ENCODE results near the gene NACC2.

DNA sequence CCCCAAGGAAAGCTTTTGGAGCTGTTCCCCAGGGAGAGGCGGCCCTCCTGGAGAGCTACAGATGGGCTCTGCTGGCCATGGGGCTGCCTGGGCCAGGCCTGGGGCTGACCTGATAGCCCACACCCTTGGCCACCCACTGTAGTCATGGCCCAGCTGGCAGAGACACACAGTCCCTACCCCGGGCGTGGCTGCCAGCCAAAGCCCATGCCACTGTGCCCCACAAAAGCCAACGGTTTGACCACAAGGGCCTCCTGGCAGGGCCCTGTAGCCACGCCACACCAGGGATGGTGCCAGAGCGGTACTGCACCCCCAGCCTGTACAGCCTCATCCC lies 15.2 kb downstream of the NACC2 start:
- no peak for TF ChIP-seq EZH2 (IDR thresholded peaks at IDR 0.05; ENCODE audit: low read length, missing control alignments)
- TF ChIP-seq, protein P1, sequence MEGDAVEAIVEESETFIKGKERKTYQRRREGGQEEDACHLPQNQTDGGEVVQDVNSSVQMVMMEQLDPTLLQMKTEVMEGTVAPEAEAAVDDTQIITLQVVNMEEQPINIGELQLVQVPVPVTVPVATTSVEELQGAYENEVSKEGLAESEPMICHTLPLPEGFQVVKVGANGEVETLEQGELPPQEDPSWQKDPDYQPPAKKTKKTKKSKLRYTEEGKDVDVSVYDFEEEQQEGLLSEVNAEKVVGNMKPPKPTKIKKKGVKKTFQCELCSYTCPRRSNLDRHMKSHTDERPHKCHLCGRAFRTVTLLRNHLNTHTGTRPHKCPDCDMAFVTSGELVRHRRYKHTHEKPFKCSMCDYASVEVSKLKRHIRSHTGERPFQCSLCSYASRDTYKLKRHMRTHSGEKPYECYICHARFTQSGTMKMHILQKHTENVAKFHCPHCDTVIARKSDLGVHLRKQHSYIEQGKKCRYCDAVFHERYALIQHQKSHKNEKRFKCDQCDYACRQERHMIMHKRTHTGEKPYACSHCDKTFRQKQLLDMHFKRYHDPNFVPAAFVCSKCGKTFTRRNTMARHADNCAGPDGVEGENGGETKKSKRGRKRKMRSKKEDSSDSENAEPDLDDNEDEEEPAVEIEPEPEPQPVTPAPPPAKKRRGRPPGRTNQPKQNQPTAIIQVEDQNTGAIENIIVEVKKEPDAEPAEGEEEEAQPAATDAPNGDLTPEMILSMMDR (conservative IDR thresholded peaks at IDR 0.05 in 1 of 2, IDR thresholded peaks at IDR 0.05 in 1 of 2; ENCODE audit: low read depth in 1 of 2, low read length in 2 of 2), result no peak

All from fibroblast of lung (primary cell).